HG02759 (cell line): ENCODE results near the gene TMEM150B.
"Not testable (repeated sequence)": the region's sequence is repeated elsewhere in the genome, so short reads cannot be mapped to it uniquely, and the experiment has no call there.

Experiments used
- ATAC-seq: cut with Tn5 transposase; IDR thresholded peaks from one replicate; pipeline ENCODE4 v1.9.1; 2021; ENCODE audit warnings: mild to moderate bottlenecking, moderate library complexity; ENCODE audit not compliant: unreplicated experiment

The TMEM150B gene

DNA sequence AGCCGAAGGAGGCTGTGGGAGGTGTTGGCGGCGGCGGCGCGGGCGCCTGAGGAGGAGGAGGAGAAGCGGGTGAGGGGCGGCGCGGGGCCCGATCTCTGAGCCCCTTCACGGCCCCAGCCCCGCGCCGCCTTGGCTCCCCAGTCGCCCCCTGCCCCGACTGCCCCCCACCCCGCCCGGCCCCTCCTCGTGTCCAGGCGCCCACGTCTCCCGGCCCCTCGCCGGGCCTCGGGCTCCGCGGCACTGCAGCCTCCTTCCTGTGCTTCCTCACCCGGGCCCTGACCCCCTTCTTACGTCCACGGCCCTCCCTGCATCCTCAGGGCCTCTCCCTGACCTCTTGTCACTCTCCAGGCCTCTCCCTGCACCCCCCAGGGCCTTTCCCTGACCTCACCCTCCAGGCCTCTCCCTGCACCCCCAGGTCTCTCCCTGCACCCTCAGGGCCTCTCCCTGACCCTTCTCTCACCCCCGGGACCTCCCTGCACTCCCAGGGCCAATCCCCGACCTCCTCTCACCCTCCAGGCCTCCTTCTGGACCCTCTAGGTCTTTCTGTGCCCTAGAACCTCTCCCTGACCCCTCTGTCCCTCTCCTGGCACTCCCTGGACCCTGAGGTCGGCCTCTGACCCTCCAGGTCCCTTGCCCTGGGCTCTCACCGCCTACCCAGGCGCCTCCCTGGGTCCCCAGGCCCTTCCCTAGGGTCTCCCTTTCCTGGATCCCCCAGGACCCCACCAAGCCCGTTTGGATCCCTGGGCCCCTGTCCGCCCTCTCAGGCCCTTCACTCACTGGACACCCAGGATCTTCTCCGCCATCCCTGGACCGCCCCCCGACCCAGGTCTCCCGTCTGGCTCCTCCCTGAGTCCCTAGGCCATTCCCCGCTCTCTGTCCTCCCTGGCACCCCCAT, 15.0 kb upstream of the TMEM150B start:
- no peak for ATAC-seq

DNA sequence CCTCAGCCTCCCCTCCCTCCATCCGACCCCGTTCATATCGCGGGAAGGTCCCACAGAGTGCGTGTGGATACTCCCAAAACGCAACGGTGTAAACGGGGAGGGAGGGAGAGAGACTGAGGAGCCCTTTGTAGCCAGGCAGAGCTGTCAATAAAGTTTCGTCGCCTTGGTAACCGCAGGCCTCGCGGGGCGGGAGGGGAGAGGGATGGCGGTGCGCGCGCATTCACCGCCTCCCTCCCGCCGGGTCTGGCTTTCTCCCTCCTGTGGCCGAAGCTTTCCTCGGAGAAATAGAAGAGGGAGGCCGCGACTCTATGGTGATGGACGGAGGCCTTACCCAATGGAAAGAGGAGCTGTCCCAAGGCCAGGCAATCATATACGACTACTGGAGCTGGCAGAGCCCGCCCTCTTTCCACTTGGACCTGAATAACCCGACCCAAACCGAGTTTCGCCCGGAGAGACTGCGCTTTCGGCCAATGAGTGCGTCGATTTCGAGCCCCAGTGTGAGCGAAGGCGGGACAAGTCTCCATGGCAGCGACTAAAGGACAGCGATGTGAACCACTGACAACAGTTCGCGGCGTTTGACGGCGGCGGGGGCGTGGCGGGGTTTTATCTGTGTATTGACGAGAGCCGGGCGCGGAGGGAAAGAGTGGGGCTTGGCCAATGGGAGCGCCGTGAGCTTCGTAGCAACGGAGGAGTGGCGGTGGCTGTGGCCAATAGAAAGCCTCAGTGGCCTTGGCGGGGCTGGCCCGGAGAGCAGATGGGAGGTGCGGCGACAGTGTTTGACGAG, 14.2 kb upstream of the TMEM150B start, which contains the start of gene KMT5C:
Gene KMT5C, plus strand, starts transcription at position 772 of the 784 bp plus-strand sequence. CDS start 2,061 bp downstream, outside the sequence.
- ATAC-seq = peak; percentile 83

DNA sequence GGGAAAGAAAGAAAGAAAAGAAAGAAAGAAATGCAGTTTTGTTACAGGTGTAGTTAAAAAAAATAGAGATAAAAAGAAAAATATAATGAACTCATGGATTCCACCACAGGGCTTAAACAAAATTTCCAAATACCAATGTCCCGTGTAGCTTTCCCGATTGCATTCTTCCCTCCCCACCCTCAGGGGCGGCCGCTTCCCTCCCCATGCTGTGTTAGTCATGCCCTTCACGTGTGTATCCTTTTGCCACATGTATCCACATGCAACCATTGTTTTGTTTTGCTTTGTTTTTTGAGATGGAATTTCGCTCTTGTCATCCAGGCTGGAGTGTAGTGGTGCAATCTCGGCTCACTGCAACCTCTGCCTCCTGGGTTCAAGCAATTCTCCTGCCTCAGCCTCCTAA, 11.0 kb upstream of the TMEM150B start:
- ATAC-seq = no peak

DNA sequence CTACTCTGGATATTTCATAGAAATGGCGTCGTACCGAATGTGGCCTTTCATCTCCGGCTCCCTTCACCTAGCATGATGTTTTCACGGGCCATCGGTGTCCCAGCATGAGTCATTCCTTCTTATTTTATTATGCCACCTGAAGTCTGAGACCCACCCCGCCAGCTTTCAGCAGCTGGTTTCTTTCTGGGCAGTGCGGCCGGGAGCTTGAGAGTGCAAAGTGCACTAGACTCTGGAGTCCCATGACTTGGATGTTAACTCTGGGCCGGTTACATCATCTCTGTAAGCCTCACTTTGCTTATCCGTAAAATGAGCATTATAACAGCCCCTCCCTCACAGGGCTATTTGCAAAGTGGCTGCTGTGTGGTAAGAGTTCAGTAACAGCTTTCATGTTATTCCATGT, 8.7 kb upstream of the TMEM150B start:
- no peak for ATAC-seq

DNA sequence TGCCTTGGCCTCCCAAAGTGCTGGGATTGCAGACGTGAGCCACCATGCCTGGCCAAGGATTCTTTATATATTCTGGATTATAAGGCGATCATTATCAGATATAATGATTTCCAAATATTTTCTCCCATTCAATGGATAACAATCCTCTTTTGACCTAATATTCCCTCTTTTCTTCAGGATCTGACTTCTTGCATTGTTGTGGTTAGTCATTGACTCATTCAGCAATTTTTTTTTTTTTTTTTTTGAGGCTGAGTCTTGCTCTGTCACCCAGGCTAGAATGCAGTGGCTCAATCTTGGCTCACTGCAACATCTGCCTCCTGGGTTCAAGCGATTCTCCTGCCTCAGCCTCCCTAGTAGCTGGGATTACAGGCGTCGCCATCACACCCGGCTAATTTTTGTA, 4.7 kb upstream of the TMEM150B start:
- ATAC-seq = not testable (repeated sequence)

DNA sequence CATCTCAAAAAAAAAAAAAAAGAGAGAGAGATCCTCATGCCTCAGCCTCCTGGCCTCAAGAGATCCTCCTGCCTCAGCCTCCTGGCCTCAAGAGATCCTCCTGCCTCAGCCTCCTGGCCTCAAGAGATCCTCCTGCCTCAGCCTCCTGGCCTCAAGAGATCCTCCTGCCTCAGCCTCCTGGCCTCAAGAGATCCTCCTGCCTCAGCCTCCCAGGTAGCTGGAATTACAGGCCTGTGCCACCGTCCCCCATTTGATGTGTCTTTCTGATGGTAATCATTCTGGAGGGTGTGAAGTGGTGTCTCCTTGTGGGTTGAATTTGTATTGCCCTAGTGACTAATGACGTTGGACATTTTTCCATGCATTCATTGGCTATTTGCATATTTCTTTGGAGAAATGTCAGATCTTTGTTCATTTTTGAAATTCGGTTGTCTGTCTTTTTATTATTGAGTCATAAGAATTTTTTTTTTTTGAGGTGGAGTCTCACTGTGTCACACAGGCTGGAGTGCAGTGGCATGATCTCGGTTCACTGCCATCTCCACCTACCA, 3.7 kb upstream of the TMEM150B start:
- not testable (repeated sequence) for ATAC-seq

DNA sequence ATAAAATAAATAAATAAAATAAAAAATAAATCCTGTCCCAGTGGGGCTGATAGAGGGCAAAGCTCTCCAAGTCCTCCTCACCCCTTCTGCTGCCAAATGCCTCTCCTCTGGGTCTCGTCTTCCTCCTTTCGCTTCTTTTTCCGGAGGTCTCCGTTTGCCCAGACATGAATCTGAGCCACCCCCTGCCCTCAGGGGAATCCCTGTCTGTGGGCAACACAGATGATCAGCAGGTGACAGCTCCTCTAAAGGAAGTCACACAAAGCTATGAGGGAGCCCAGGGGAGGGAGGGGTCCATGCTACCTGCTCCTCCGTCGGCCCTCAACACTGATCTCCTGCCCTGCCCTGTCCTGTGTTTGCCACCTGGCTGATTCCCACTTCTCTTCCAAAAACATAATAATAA, 479 bp downstream of the TMEM150B start:
- ATAC-seq = no peak

DNA sequence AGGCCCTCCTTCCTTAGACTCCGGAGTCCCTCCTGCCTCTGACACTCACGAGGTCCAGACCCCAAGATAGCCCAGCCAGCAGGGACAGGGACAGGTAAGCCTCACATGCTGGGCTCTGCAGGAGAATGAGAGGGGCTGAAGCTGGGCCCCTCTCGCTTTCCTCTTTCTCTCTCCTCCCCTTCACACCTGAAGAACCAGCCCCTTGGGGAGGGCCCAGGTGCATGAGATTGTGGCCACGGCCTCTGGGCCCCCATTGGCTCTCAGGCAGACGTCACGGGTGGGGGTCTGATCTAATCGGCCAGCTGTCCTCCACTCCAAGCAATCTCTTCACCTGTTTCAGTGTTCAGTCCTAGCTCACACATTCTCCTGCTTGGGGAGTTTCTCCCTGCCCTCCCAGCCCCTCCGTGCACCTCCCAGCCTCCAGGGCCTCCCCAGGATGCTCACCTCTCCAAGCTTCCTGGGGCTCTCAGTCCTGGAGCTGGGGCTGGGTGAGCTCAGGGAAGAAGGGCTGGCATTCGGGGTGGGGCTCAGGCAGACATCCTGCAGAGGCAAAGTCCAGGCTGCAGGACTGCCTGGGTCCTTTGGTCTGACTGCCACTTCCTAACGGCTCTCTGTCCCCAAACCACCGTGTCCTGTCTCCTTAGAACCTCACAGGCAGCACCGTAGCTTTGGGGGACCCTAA, 2.8 kb downstream of the TMEM150B start:
- no peak for ATAC-seq

DNA sequence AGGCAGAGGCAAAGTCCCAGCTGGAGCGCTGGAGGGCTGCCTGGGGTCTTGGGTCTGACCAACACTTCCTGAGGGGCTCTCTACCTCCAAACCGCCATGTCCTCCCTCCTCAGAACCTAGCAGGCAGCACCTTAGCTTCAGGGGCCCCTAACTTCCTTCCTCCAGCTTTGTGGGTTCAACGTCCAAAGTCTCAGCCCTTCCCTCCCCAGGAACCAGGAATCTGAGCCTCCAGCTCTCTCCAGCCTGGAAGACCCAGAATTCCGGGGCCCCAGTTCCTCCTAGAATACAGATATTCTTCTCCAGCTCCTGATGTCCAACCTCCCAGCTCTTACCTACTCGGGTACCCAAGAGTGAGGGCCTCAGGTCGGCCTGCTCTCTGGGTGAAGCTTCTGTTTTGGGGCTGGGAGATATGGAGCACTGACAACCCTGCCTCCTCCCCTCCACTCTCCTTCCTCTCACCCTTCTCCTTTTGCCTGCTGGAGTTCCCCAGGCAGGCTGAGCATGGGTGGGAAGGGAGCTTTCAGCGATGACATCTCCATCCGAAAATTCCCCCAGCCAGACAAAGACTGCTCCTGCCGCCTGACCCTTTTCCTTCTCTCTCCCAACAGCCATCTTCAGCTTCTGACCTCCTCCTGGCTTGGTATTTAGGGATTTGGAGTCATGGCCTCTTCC, 3.5 kb downstream of the TMEM150B start:
- no peak for ATAC-seq

DNA sequence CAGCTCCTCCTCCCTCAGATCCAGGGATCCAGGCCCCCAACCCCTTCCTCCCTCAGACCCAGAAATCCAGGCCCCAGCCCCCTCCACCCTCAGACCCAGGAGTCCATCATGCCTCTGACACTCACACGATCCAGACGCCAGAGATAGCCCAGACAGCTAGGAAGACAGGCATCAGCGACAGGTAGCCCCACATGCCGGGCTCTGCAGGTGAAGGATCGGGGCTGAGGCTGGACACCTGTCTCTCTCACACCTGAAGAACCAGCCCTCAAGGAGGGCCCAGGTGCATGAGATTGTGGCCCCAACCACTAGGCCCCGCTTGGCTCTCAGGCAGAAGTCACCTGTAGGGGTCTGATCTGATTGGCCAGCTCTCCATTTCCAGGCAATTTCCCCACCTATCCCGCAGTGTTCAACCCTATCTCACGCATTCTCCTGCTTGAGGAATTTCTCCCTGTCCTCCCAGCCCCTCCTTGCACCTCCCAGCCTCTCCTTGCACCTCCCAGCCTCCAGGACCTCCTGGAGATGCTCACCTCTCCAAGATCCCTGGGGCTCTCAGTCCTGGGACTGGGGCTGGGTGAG, 4.2 kb downstream of the TMEM150B start:
- no peak for ATAC-seq

DNA sequence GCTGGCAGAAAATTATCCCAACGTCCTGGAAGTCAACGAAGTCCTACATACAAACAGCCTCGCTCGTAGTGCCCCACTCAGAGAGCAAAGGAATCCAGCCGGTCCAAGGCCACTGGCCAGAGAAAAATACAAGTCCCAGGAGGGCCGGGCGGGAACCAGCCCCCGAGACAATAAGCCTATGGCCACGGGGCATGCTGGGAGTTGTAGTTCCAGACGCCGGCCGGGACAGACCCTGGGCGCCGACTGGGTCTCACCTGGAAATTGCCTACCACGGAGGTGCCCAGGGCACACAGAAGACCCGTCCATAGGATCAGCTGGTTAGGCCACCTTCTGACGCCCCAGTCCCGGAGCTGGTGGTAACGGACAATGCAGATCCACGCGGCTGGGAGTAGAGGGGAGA, 5.4 kb downstream of the TMEM150B start:
- no peak for ATAC-seq

DNA sequence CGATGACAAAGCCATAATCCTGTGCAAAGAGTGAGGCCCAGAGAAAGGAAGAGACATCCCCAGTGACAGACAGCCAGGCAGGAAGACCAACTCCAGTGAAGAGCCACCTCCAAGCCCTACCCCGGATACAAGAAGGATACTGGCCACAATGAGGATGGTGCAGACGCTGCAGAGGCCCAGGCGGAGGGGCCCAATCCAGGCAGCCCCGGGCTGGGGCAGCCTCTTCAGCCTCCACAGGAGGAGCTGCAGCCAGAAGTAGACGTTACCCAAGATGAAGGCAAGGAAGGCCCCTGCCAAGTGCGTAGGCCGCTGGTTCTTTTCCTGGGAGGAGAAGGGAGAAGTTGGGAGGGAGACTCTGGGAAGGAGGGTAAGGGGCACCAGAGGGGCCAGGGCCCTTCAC, 8.5 kb downstream of the TMEM150B start:
- no peak for ATAC-seq

DNA sequence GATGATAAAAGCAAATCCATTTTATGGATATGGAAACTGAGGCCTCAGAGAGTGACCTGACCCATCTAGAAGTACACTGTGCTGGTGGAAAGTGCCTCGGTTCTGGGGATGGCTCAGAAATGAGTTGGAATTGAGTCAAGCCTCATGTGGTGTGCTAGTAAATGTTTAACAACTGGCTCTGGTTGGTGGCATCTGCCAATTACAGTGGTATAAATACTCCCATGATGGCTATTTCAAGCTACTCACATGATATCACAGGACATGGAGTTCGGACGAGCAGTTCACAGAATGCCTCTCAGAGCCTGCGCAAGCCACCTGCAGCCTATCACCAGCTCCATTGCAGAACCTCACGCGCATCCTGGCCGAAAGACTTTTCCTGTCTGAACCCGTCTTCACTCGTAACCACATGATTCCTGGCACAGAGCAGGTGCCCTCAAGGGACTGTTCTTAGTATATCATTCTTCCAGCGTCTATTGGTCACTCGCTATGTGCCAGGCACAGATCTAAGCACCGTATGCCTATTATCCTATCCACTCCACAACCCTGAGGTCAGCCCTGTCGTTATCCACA, 9.1 kb downstream of the TMEM150B start:
- ATAC-seq = no peak

DNA sequence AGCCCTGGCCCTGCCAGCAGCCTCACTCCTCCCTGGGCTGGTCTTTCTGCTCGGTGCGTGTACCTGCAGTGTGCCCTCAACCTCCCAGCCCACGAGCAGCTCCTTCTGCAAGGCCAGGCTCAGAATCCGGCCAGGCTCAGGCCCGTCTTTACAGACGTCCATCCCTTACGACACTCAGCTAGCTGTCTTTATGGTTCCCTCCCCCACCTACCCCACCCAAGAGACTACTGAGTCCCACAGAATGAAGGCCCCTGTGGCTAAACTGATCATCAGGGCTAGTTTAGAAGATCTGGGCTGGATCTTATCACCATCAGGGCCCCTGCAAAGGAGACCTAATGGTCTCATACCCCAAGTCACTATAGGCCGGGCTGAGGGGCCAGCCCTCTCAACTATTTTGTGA, 10.7 kb downstream of the TMEM150B start:
- ATAC-seq = no peak

DNA sequence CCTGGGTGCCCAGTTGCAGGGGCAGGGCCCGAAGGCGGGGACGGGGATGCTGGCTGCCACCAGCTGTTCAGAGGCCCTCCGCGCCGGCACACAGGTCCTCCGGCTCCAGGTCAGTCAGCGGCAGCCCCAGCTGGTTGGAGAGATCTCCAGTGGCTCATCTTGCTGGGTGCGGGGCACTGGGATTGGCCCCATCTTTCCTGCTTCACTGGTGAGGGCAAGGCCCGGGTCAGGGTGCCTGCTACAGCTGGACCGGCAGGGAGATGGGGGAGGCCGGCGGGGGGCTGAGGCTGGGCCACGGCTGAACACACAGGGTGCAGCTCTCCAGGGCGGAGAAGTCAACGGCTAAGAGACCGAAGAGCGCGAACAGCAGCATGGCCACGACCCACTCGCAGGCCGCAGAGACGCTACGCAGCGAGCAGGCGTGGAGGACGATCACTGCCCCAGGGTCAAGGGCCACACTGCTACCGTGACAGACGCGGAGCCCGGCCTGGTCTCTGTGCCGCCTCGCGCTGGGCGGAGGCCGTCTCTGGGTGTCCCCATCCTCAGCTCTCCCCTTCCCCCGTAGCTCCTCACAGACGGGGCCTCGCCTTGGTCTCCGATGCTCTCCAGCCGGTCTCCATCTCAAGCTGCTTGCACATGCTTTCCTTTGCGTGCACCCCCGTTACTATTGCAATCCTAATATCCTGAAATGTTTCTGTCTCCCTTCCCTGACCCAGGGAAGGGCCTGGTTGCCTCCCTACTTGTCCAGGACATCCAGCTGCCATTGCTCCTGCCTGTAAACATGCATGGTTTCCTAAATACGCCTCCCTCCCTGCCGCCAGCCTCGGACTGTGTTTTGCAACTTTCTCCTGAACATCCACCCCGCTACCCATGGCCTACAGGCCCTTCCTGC, 12.3 kb downstream of the TMEM150B start:
- no peak for ATAC-seq

DNA sequence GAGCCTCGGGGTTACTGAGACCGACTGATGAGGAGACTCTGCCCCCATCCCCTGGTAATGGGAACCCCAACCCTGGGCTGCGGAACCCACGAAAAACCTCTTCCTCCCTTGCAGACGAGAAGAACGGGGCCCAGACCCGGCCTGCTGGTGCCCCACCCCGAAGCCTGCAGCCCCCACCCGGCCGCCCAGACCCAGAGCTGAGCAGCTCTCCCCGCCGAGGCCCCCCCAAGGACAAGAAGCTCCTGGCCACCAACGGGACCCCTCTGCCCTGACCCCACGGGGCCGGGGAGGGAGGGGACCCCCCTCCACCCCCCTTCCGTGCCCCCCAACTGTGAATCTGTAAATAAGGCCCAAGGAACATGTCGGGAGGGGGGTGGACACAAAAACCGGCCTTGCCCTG, 13.3 kb downstream of the TMEM150B start:
- ATAC-seq = no peak

DNA sequence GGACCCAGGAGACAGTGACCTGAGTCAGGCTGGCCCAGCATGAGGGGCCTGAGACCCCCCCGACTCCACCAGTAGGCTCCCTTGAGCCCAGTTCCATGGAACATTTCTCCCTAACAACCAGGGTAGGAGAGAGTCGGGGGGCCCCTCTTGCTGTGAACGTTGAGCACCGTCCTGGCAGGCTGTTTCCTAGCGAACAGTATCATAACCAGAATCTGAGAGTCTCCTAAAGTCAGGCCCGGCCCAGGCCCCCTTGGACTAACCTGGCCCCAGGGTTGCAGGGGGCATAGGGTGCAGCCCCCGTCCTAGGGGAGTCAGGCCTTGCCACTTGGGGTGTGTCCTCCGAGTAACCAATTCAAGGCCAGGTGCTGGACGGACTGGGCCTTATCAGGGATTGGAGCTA, 13.7 kb downstream of the TMEM150B start:
- ATAC-seq = no peak

DNA sequence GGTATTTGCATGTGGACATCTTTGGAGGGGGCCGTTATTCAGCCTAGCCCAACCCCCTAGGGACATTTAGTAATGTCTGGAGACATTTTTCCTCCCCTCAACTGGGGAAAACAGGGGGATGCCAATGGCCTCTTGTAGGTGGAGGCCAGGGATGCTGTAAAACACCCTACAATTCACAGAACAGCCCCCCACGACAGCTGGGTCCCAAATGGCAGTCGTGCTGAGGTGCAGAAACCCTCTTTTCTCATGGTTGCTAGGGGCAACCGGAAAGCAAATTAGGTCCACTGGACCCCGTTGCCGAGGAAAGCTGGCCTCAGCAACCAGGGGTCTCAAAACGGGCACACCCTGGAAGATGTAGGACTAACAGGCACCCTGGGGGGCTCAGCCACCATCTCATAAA, 14.6 kb downstream of the TMEM150B start:
- no peak for ATAC-seq

DNA sequence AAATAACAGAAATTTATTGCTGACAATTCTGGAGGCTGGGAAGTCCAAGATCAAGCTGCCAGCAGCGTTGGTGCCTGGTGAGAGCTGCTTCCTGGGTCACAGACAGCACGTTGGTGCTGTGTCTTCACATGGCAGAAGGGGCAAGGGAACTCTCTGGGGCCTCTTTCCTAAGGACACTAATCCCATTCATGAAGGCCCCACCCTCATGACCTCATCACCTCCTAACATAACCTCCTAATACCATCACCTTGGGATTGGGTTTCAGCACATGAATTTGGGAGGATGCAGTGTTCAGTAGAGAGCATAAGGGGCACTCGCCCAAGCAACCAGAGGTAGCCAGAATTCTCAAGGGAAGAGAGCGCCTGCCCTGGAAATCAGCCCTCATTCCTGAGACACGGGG, 15.7 kb downstream of the TMEM150B start:
- ATAC-seq = no peak
